HG03439 (cell line): ENCODE data around the gene FXYD1.
"Not testable (repeated sequence)": the region's sequence is repeated elsewhere in the genome, so short reads cannot be mapped to it uniquely, and the experiment has no call there.

Experiments used
- ATAC-seq: cut with Tn5 transposase; IDR thresholded peaks from one replicate; pipeline ENCODE4 v1.9.1; 2021; ENCODE audit warnings: mild to moderate bottlenecking, moderate library complexity; ENCODE audit not compliant: unreplicated experiment

FXYD1 gene

DNA sequence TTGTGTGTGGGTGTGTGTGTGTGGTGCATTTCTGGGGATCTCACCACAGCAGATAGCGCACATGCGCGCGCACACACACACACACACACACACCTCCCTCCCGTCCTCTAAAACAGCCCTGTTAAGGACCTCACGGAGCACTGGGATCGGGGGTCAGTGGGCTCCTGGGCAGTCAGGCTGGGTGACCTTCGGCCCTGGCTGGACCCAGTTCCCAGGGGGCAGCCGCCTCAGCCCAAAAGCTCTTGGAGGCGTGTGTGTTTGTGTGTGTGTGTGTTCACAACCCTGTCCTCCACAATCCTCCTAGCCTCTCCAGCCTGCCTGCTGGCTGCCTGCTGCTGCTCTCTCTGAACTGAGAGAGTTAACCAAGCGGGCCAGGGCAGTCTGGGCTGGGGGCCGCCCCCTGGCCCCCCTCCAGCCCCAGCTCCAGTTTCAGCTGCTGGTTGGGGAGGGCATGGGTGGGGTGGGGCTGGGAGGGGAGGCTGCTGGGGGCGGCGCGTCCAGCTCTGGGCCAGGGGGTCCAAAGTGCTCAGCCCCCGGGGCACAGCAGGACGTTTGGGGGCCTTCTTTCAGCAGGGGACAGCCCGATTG, at the start of gene FXYD1:
Gene FXYD1, plus strand, starts transcription at position 520 of the 588 bp plus-strand sequence. CDS start 1,256 bp downstream, outside the sequence.
- no peak for ATAC-seq

DNA sequence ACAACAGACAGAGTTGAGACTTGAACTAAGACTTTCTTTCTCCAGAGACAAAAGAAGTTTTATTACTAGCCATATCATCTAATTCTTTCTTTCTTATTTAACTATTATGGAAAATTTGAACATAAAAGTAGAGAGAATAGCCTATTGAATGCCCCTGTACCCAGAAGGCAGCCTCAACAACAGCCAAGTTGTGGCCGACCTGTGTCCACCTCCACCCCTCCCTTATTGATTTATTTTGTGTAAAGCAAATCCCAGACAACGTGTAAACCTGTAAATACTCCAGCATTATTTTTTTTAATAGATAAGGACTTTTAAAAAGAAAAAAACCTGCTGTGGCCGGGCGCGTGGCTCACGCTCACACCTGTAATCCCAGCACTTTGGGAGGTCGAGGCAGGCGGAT, 49.1 kb upstream of the FXYD1 start:
- ATAC-seq, result no peak

DNA sequence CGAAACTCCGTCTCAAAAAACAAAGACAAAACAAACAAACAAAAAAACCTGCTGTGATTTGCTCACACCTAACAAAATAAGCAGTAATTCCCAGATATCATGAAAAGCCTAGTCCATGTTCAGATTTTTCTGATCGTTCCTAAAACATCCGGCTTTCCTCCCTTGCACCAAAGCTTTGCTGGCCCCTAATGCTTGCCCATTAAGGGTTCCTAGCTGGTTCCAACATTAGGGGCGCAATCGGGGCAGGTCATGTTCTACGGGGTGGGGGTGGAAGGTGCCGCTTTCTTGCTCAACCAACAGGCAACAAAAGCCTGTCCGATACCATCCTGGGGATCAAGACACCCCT, 48.5 kb upstream of the FXYD1 start:
- no peak for ATAC-seq

DNA sequence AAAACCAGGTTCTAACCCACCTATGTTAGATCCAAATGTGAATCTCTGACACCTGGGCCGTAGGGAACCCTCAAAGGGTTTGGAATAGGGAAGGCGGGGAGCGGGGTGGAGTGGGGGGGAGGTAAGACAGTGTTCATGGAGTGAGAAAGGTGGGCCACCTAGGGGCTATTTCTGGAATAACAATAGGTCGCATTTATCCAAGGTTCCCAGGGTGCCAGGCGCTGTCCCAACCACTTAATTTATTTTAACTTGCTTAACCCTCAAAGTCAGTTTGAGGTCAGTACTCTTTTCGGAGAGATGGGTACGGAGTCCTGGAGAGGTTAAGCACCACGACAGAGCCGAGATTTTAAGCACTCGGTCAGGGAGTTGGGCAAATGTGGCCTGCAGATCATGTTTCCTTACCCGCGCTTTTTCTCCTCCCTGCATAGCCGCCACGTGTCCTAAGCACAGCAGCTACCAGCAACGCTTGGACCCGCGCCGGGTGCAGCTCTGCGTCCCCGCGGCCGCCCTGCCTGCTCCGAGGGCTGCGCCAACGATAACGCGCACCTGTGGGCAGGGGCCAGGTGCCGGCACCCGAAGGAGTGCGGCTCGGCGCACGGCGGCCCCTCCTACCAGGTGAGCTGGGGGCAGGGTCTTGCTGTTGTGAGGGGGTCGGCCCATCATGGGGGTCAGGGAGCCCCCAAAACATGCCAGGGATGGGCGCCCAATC, 48.0 kb upstream of the FXYD1 start:
- ATAC-seq, result no peak

DNA sequence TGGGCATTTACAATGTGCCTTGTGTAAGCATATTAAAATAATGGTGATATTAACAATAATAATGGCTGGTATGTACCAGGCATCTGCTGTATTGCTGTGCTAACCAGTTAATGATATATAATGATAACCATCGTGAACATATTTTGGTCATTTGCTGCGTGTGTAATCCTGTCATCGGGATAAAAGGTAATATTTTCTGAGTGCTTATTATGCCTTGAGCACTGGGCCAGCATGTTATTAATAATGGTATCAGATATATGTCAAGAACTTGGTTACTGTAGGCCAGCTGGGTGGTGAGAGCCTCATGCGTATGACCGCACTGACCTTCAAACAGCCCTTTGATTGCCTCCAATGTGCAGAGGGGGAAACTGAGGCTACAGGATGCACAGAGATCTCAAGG, 45.2 kb upstream of the FXYD1 start:
- no peak for ATAC-seq

DNA sequence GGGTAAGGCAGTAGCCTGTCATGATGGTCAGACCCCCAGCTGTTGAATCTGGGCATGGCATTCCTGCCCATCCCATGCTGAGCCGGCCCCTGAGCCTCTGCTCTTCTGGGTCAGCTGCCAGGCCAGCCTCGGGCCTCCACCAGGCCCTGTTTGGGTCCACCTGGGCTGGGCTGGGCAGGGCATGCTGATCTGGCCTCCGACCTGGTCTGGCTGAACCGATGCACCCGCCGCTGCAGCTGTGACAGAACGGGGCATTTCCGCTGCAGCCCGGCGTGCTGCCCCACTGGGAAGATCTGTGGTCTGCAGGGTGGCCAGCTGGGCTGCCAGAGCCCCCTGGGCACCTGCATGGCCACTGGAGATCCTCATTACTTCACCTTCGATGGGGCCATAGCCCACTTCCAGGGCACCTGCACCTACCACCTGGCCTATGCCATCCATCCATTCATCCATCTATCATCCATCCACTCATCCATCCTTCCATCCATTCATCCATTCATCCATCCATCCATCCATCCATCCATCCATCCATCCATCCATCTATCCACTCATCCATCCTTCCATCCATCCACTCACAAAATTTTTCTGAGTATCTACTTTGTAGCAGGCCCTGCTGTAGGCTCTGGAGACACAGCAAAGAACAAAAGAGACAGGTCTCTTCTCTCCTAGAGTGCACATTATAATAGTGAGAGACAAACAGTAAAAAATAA, 44.5 kb upstream of the FXYD1 start:
- ATAC-seq, result no peak

DNA sequence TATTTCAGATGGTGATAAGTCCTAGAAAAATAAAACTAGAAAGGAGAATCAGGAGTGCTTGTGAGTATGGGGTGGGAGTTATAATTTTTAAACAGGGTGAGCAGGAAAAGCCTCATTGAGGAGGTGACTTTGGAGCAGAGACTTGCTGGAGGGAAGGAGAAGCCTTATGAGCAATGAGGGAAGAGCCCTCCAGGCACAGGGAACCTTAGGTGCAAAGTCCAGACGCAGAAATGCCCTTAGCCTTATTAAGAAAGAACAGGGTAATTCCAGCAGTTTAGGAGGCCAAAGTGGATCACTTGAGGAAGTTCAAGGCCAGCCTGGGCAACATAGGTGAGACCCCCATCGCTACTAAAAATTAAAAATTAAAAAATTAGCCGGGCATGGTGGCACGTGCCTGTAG, 44.0 kb upstream of the FXYD1 start:
- no peak for ATAC-seq

DNA sequence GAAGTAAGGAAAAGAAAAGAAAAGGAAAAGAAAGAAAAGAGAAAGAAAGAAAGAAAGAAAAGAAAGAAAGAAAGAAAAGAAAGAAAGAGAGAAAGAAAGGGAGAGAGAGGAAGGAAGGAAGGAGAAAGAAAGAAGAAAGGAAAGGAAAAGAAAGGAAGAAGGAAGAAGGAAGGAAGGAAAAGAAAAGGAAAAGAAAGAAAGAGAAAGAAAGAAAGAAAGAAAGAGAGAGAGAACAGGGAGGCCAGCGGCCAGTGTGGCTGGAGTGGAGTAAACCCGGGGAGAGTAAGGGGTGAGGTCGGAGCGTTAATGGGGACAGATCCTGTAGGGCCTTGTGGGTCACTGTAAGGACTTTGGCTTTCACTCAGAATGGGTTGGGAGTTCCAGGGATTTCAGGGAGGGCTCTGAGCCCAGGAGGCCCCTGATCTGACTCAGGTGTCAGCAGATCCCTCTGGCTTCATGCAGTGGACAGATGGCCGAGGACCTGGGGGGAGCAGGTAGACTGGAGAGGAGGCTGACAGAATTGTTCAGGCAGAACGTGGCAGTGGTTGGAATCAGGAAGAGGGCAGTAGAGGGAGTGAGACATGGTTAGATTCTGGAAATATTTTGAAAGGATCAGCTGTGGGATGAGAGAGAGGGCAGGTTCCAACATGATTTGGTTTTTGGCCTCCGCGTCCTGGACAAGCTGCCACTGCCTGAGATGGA, 42.8 kb upstream of the FXYD1 start:
- ATAC-seq, result no peak

DNA sequence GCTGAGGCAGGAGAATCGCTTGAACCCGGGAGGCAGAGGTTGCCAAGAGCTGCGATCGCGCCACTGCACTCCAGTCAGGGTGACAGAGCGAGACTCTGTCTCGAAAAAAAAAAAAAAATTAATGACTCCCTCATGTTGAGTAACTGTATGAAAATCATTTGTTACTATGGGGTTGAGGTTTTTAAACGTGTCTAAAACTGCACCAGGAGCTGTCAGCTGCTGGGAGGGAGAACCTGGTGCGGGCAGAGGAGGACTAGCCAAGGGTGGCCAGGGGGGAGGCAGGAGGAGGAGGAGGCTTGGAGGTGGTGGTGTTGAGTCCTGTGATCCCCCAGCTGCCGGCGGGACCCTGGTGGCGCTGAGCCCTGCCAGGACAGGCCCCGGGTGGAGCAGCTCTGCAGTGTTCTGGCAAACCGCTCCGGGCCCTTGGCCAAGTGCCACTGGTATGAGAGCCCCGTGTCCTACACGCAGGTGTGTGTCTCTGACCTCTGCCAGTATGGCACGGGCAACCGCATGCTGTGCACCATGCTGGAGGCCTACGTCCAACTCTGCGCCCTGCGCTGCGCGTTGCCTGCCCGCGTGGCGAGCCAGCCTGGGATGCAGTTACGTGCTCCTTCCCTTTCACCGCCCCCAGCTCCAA, 40.1 kb upstream of the FXYD1 start:
- no peak for ATAC-seq

DNA sequence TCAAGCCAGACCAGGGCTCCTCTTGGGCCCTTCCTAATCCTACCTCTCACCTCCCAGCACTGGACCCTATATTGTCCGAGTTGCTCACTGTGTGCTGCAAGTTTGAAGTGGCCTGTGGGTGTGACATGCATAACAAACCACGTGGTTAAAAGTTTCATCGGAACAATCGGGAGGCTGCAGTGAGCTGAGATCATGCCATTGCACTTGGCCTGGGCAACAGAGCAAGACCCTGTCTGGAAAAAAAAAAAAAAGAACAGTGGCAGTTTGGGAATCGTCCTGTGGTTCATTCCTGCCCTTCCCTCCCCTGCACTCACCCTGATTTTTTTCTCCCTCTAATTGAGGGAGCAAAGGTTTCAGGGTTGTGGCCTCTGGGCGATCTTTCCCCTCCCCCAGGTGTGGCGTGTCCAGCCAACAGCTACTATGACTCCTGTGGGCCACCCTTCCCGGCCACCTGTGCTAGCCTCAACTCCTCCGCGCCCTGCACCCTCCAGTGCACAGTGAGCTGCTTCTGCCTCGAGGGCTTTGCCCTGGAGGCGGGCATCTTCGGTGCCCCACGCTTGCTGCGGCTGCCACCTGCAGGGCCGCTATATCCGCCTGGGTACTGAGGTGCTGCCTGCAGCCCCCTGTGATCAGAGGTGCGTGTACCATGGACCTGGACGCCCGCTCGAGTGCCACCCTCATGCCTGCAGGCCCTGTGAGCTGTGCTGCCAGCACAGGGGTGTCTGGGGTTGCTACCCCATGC, 39.3 kb upstream of the FXYD1 start:
- no peak for ATAC-seq

DNA sequence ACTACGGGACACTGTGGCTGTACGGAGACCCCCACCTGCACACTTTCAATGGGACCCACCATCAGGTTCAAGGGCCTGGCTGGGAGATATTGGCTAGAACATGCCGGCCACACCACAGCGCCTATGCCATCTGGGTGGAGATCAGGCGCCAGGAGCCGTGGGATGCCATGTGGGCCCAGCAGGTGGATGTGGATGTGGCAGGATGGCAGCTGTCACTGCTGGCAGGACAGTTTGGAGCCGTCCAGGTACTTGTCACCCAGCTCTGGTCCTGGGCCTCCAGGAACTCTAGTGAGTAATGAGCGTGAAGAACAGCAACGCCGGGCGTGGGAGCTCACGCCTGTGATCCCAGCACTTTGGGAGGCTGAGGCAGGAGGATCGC, 38.7 kb upstream of the FXYD1 start:
- ATAC-seq, result no peak

DNA sequence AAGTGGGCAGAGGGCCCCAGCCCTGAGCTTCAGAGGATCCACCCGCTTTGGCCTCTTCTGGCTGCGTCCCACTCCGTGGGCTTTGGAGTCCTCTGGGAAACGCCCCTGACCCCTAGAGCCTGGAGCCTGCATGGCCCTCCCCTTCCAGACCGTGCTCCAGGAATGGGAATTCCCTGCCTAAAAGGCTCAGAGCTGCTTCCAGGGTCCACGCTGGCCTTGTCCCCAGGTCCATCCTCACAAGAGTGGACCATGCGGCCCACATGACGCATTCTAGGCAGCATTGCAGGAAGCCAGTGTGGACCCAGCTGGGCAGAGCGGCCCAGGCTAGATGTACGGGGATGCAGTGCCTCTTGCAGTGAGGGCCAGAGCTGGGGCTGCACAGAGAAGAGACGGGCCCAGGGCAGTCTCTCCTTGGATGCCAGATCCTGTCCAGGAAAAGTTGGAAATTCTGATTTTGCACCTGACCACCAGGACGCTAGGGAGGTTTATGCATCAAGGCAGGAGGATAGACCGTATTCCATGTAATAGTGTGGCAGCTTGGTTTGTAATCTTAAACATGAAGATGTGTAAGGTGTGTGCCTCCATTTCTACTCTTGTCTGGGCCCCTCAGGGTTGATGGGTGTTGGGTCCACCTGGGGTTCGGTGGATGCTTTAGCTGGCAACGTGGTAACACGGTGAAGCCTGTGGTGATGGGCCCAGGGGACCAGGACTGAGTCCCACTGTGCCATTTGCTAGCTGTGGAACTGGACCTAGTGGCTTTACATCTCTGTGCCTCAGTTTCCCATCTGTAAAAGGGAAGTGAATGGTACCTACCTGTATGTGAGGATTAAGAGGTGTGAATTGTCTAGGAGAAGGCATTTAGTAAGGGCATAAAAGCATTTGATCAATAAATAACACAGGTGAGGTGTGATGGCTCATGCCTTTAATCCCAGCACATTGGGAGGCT, 37.8 kb upstream of the FXYD1 start:
- no peak for ATAC-seq

DNA sequence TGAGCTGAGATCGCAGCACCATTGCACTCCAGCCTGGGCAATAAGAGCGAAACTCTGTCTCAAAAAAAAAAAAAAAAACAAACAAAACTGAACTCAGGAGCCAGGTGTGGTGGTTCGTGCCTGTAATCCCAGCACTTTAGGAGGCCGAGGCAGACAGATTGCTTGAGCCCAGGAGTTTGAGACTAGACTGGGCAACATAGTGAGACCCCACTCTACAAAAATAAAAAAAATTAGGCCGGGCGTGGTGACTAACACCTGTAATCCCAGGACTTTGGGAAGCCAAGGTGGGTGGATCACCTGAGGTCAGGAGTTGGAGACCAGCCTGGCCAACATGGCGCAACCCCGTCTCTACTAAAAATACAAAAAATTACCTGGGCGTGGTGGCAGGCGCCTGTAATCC, 36.7 kb upstream of the FXYD1 start:
- ATAC-seq, result not testable (repeated sequence)

DNA sequence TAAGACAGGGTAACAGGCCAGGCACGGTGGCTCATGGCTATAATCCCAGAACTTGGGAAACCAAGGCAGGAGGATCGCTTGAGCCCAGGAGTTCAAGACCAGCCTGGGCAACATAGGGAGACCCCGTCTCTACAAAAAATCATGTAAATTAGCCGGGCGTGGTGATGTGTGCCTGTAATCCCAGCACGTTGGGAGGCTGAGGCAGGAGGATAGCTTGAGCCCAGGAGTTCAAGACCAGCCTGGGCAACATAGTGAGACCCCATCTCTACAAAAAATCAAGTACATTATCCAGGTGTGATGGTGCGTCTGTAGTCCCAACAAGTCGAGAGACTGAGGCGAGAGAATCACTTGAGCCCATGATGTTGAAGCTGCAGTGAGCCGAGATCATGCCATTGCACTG, 35.0 kb upstream of the FXYD1 start:
- not testable (repeated sequence) for ATAC-seq

DNA sequence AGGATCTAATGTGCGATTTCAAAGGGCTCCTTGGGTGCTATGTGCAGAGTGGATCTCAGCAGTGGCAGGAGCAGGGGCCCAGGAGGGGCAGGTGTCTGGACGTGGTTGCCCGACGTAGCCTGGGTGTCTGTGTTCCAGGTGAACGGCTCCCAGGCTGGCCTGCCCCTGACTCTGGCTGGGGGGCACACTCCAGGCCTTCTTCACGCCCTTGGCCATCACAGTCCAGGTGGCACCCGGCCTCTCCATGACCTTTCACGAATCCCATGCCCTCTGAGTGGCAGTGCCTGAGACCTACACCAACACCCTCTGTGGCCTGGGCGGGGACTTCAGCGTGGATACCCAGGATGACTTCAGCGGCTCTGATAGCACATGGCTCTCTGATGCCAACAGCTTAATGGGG, 34.3 kb upstream of the FXYD1 start:
- no peak for ATAC-seq

DNA sequence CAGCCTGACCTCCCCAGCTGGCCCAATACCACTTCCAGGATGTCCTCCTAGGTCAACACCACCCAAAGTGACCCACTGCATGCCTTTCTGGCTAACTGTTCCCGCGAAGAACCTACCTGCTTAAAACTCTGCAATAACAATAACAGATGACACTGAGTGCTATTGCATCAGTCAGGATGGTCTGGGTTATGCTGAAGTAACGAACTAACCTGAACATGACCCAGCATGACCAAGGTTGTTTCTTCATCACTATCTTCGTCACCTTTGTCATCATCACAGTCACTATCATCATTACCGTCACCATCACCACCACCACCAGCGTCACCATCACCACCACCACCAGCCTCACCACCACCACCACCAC, 33.6 kb upstream of the FXYD1 start:
- ATAC-seq, result no peak

DNA sequence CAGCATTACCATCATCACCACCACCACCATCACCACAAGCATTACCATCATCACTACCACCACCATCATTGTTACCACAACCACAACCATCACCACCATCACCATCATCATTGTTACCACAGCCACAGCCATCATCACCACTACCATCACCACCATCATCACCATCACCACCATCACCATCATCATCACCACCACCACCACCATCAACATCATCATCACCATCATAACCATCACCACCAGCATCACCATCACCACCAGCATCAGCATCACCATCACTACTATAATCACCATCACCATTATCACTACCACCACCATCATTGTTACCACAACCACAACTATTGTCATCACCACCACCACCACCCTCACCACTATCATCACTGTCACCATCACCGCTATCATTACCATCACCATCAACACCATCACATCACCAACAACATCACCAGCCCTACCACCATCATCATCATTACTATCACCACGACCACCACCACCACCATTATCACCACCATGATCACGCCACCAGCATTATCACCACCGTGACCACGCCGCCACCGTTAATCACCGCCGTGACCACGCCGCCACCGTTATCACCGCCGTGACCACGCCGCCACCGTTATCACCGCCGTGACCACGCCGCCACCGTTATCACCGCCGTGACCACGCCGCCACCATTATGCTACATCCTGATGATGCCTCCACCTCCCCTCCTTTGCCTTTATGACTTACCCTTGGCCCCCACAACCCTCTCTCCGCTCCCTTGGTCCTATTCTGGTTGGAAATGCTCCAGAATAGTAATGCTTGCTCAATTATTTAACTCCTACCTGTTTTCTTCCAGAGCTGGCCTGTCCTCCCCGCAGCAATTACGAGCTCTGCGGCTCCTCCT, 33.0 kb upstream of the FXYD1 start:
- ATAC-seq, result no peak

DNA sequence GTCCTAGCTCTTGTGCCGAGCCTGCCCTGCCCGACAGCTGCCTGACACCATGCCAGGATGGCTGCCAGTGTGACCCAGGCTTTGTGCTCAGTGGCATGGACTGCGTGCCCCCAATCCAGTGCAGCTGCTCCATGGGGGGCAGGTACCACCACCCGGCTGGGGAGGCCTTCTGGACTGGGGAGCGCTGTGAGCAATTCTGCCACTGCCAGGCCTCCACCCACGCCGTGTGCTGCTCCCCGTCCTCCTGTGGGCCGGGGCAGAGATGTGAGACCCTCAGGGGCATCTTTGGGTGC, 32.4 kb upstream of the FXYD1 start:
- no peak for ATAC-seq
